Mesenchymal stem cell (in vitro differentiated cells and primary cell): ENCODE results near the gene CAMTA1.

Experiments
- DNase-seq: peaks from one replicate; pipeline ENCODE4 v3.0.0-alpha.2; 2013
- H2AFZ ChIP-seq: one replicate; pipeline ENCODE4 v1.6.1; 2013; ENCODE audit warnings: low read depth, mild to moderate bottlenecking, control low read depth, inconsistent platforms, low read length, moderate library complexity
- H2AK5ac ChIP-seq: 2 replicates; pipeline ENCODE4 v1.6.1; 2013; ENCODE audit warnings: low read length, moderate library complexity, mild to moderate bottlenecking, inconsistent platforms; ENCODE audit not compliant: severe bottlenecking
- H2BK120ac ChIP-seq: one replicate; pipeline ENCODE4 v1.6.1; 2013; ENCODE audit warnings: low read depth, mild to moderate bottlenecking, inconsistent platforms, low read length, moderate library complexity
- H2BK12ac ChIP-seq, 2 experiments: one replicate each; pipeline ENCODE4 v1.6.1; 2013; ENCODE audit warnings: inconsistent platforms in 2 of 2, low read length in 2 of 2, mild to moderate bottlenecking in 2 of 2, moderate library complexity in 2 of 2, control low read depth in 1 of 2
- H2BK15ac ChIP-seq: one replicate; pipeline ENCODE4 v1.6.1; 2013; ENCODE audit warnings: mild to moderate bottlenecking, low read depth, inconsistent platforms; ENCODE audit not compliant: poor library complexity, severe bottlenecking
- H2BK5ac ChIP-seq: 2 replicates; pipeline ENCODE4 v1.6.1; 2013; ENCODE audit warnings: low read depth, mild to moderate bottlenecking, low read length, control low read depth, inconsistent platforms; ENCODE audit not compliant: poor library complexity, severe bottlenecking
- H3K14ac ChIP-seq, 2 experiments: one replicate each; pipeline ENCODE4 v1.6.1; 2013; ENCODE audit warnings: inconsistent platforms in 2 of 2, low read length in 2 of 2, control low read depth in 1 of 2, mild to moderate bottlenecking in 1 of 2, moderate library complexity in 1 of 2
- H3K18ac ChIP-seq, 2 experiments: one replicate each; pipeline ENCODE4 v1.6.1; 2013; ENCODE audit warnings: inconsistent platforms in 2 of 2, low read length in 2 of 2, control low read depth in 1 of 2, low read depth in 1 of 2, mild to moderate bottlenecking in 1 of 2
- H3K23ac ChIP-seq, 2 experiments: one replicate each; pipeline ENCODE4 v1.6.1; 2013; ENCODE audit warnings: inconsistent platforms in 2 of 2, low read length in 2 of 2, mild to moderate bottlenecking in 2 of 2, moderate library complexity in 2 of 2, control low read depth in 1 of 2
- H3K27ac ChIP-seq: 2 replicates; pipeline ENCODE4 v1.5.1; 2013; ENCODE audit warnings: mild to moderate bottlenecking, moderate library complexity, low read length, control low read depth, inconsistent platforms; ENCODE audit not compliant: poor library complexity, severe bottlenecking
- H3K27me3 ChIP-seq, 2 experiments: 2 replicates each; pipeline versions ENCODE4 v1.6.1 to v1.7.0; 2013; ENCODE audit warnings: low read length in 2 of 2, mild to moderate bottlenecking in 2 of 2, moderate library complexity in 2 of 2, control low read depth in 1 of 2, inconsistent platforms in 1 of 2; ENCODE audit not compliant: control insufficient read depth in 1 of 2, insufficient read depth in 1 of 2
- H3K36me3 ChIP-seq, 2 experiments: 2 replicates each; pipeline versions ENCODE4 v1.6.1 to v1.7.0; 2013; ENCODE audit warnings: low read length in 2 of 2, control low read depth in 1 of 2, inconsistent platforms in 1 of 2, low read depth in 1 of 2, mild to moderate bottlenecking in 1 of 2; ENCODE audit not compliant: insufficient read depth in 2 of 2, control insufficient read depth in 1 of 2
- H3K4ac ChIP-seq, 2 experiments: one replicate each; pipeline ENCODE4 v1.6.1; 2013; ENCODE audit warnings: inconsistent platforms in 2 of 2, low read length in 2 of 2, mild to moderate bottlenecking in 2 of 2, moderate library complexity in 2 of 2, control low read depth in 1 of 2, low read depth in 1 of 2
- H3K4me1 ChIP-seq: 2 replicates; pipeline ENCODE4 v1.6.1; 2013; ENCODE audit warnings: low read depth, low read length, control low read depth; ENCODE audit not compliant: control insufficient read depth, insufficient read depth
- H3K4me2 ChIP-seq: 2 replicates; pipeline ENCODE4 v1.6.1; 2013; ENCODE audit warnings: low read length, mild to moderate bottlenecking, inconsistent platforms; ENCODE audit not compliant: poor library complexity, severe bottlenecking
- H3K4me3 ChIP-seq, 2 experiments: 2 replicates each; pipeline versions ENCODE4 v1.5.1 to v1.7.0; 2013; ENCODE audit warnings: low read length in 2 of 2, mild to moderate bottlenecking in 2 of 2, control low read depth in 1 of 2, low read depth in 1 of 2; ENCODE audit not compliant: insufficient read depth in 1 of 2
- H3K79me1 ChIP-seq: replicated peaks from 2 replicates; pipeline ENCODE4 v1.6.1; 2013; ENCODE audit warnings: mild to moderate bottlenecking, control low read depth, low read length, inconsistent platforms; ENCODE audit not compliant: poor library complexity, severe bottlenecking
- H3K9ac ChIP-seq: 2 replicates; pipeline ENCODE4 v1.7.0; 2013; ENCODE audit warnings: mild to moderate bottlenecking, low read length, moderate library complexity
- H3K9me3 ChIP-seq: 2 replicates; pipeline ENCODE4 v1.7.0; 2013; ENCODE audit warnings: mild to moderate bottlenecking, low read length; ENCODE audit not compliant: control insufficient read depth
- H4K8ac ChIP-seq: one replicate; pipeline ENCODE4 v1.6.1; 2013; ENCODE audit warnings: inconsistent platforms, mild to moderate bottlenecking, low read length, moderate library complexity
- H4K91ac ChIP-seq: one replicate; pipeline ENCODE4 v1.6.1; 2013; ENCODE audit warnings: mild to moderate bottlenecking, low read length, inconsistent platforms
- WGBS: methylation state at CpG from one replicate; pipeline ENCODE4 v1.1.7; 2013; ENCODE audit warnings: mixed read lengths; 5-methylcytosine and 5-hydroxymethylcytosine counted together

Gene CAMTA1

GRCh38 chr1:7436056-7437005, 651.1 kb downstream of the CAMTA1 start:
- H4K8ac ChIP-seq, result no peak overlapping the region
- no peak overlapping the region for H3K4me3 ChIP-seq
- no peak overlapping the region for H2BK15ac ChIP-seq
- WGBS, result 88% methylated on average over 19 of the region's 20 CpGs
- no peak for DNase-seq
- no peak overlapping the region for H3K9ac ChIP-seq
- no peak overlapping the region for H3K18ac ChIP-seq
- peaks cover 9% of the 10 kb centered on the region for H3K4me1 ChIP-seq
- no peak overlapping the region for H2AK5ac ChIP-seq
- peak overlapping the region in 1 of 2 experiments; percentile 30 for H3K4ac ChIP-seq
- H3K23ac ChIP-seq, result no peak overlapping the region
- H3K27me3 ChIP-seq, result peaks cover 0 to 17% of the 10 kb centered on the region in 2 experiments
- no peak overlapping the region for H2BK12ac ChIP-seq
- no peak overlapping the region for H3K4me2 ChIP-seq
- H3K9me3 ChIP-seq, result no peaks in the 10 kb centered on the region
- no peaks in the 10 kb centered on the region for H3K36me3 ChIP-seq
- no peak overlapping the region for H3K14ac ChIP-seq
- no peak overlapping the region for H3K27ac ChIP-seq
- no peak overlapping the region for H2BK5ac ChIP-seq
- no peak overlapping the region for H2AFZ ChIP-seq
- no peaks in the 10 kb centered on the region for H3K79me1 ChIP-seq
- no peak overlapping the region for H2BK120ac ChIP-seq
- H4K91ac ChIP-seq, result no peak overlapping the region

- Histone ChIP-seq H2BK15ac (no peak overlapping the region), H3K9me3 (no peaks in the 10 kb centered on the region), H2BK5ac (no peak overlapping the region), H3K4me3 (no peak overlapping the region), H2AFZ (no peak overlapping the region), H4K8ac (no peak overlapping the region), H3K4ac (no peak overlapping the region), H3K23ac (no peak overlapping the region), H3K14ac (peak overlapping the region in 1 of 2 experiments; percentile 11), H3K79me1 (no peaks in the 10 kb centered on the region), H2AK5ac (no peak overlapping the region), H3K27me3 (peaks cover 0 to 10% of the 10 kb centered on the region in 2 experiments), H3K4me1 (peaks cover 9% of the 10 kb centered on the region), H3K18ac (no peak overlapping the region), H3K9ac (no peak overlapping the region), H2BK12ac (no peak overlapping the region), H4K91ac (no peak overlapping the region), H3K4me2 (no peak overlapping the region), H3K27ac (no peak overlapping the region), H2BK120ac (no peak overlapping the region), H3K36me3 (no peaks in the 10 kb centered on the region)
- no peak for DNase-seq
- 80% methylated on average over 9 of the region's 9 CpGs for WGBS
These were observed 651.8 kb downstream of the CAMTA1 start for GRCh38 chr1:7437036-7437435.

GRCh38 chr1:7437608-7438395, 652.5 kb downstream of the CAMTA1 start:
- Histone ChIP-seq H2BK120ac (no peak overlapping the region), H3K4ac (no peak overlapping the region), H3K79me1 (no peaks in the 10 kb centered on the region), H2AFZ (no peak overlapping the region), H3K27ac (no peak overlapping the region), H3K9me3 (no peaks in the 10 kb centered on the region), H2BK12ac (no peak overlapping the region), H3K4me2 (no peak overlapping the region), H2BK15ac (no peak overlapping the region), H3K14ac (no peak overlapping the region), H3K27me3 (peaks cover 0 to 9% of the 10 kb centered on the region in 2 experiments), H4K91ac (no peak overlapping the region), H3K9ac (no peak overlapping the region), H3K18ac (no peak overlapping the region), H2BK5ac (no peak overlapping the region), H3K23ac (no peak overlapping the region), H3K36me3 (no peaks in the 10 kb centered on the region), H3K4me1 (peaks cover 9% of the 10 kb centered on the region), H4K8ac (no peak overlapping the region), H3K4me3 (no peak overlapping the region), H2AK5ac (no peak overlapping the region)
- WGBS, result 95% methylated on average over 21 of the region's 21 CpGs
- DNase-seq, result no peak

- H2BK120ac ChIP-seq, result no peak overlapping the region
- H3K4me3 ChIP-seq, result no peak overlapping the region
- no peak overlapping the region for H2BK5ac ChIP-seq
- no peak overlapping the region for H3K9ac ChIP-seq
- no peaks in the 10 kb centered on the region for H3K36me3 ChIP-seq
- no peak overlapping the region for H2AK5ac ChIP-seq
- H2BK12ac ChIP-seq, result no peak overlapping the region
- H3K4me1 ChIP-seq, result peaks cover 9% of the 10 kb centered on the region
- H3K79me1 ChIP-seq, result no peaks in the 10 kb centered on the region
- H3K4ac ChIP-seq, result no peak overlapping the region
- no peak for DNase-seq
- H3K9me3 ChIP-seq, result no peaks in the 10 kb centered on the region
- H3K18ac ChIP-seq, result no peak overlapping the region
- no peak overlapping the region for H2AFZ ChIP-seq
- no peak overlapping the region for H4K8ac ChIP-seq
- H2BK15ac ChIP-seq, result no peak overlapping the region
- H4K91ac ChIP-seq, result no peak overlapping the region
- H3K27me3 ChIP-seq, result peaks cover 0 to 4% of the 10 kb centered on the region in 2 experiments
- no peak overlapping the region for H3K14ac ChIP-seq
- 85% methylated on average over 7 of the region's 7 CpGs for WGBS
- H3K4me2 ChIP-seq, result no peak overlapping the region
- no peak overlapping the region for H3K27ac ChIP-seq
- no peak overlapping the region for H3K23ac ChIP-seq
These were observed 653.1 kb downstream of the CAMTA1 start for GRCh38 chr1:7438396-7438785.
